ENCODE data around the gene MSI2. TPM values are rescaled to one million over a fixed set of nuclear protein-coding genes. Genes with fewer than 3 reads are reported as not detected.

MSI2 gene
- total RNA-seq, 2 donors from 2014 or later = 54.1 to 74.8 TPM

GRCh38 chr17:57332501-57332900 lies 76.2 kb downstream of the MSI2 start:
- ATAC-seq = no peak
- no peak for DNase-seq (ENCODE audit: low spot score in 2 of 2)
- no peak overlapping the region for H3K27ac Mint-ChIP-seq
- peaks cover 0 to 9% of the 10 kb centered on the region in 2 donors for H3K36me3 Mint-ChIP-seq
- peaks cover 0 to 5% of the 10 kb centered on the region in 2 donors for H3K9me3 Mint-ChIP-seq

GRCh38 chr17:57335195-57335792 lies 79.0 kb downstream of the MSI2 start:
- no peak for ATAC-seq
- no peak for DNase-seq (ENCODE audit: low spot score in 2 of 2)
- Mint-ChIP-seq H3K27ac (no peak overlapping the region), H3K36me3 (peaks cover 0 to 4% of the 10 kb centered on the region in 2 donors), H3K9me3 (no peaks in the 10 kb centered on the region)

GRCh38 chr17:57337390-57337789 lies 81.1 kb downstream of the MSI2 start:
- DNase-seq (ENCODE audit: low spot score in 2 of 2) (no peak), ATAC-seq (no peak)
- H3K36me3 Mint-ChIP-seq = peaks cover 0 to 4% of the 10 kb centered on the region in 2 donors
- no peak overlapping the region for H3K27ac Mint-ChIP-seq
- H3K9me3 Mint-ChIP-seq = no peaks in the 10 kb centered on the region

- Mint-ChIP-seq H3K27ac (peak overlapping the region in 1 of 2 donors; percentile 61), H3K36me3 (peaks cover 0 to 4% of the 10 kb centered on the region in 2 donors), H3K9me3 (no peaks in the 10 kb centered on the region)
- ATAC-seq = peak in 1 of 2 donors; percentile 79
- DNase-seq (ENCODE audit: low spot score in 2 of 2) = no peak
Observed at GRCh38 chr17:57338257-57338914, 82.1 kb downstream of the MSI2 start.

- DNase-seq (ENCODE audit: low spot score in 2 of 2) = no peak
- Mint-ChIP-seq H3K27ac (peak overlapping the region in 1 of 2 donors; percentile 48), H3K9me3 (no peaks in the 10 kb centered on the region), H3K36me3 (peaks cover 0 to 9% of the 10 kb centered on the region in 2 donors)
- peak in 1 of 2 donors; percentile 24 for ATAC-seq
Observed at GRCh38 chr17:57340160-57340981, 84.0 kb downstream of the MSI2 start.

- Mint-ChIP-seq H3K27ac (no peak overlapping the region), H3K9me3 (no peaks in the 10 kb centered on the region), H3K36me3 (peaks cover 0 to 9% of the 10 kb centered on the region in 2 donors)
- ATAC-seq = no peak
- DNase-seq (ENCODE audit: low spot score in 2 of 2) = no peak
Observed at GRCh38 chr17:57341611-57342540, 85.6 kb downstream of the MSI2 start.

- no peak for ATAC-seq
- H3K36me3 Mint-ChIP-seq = peaks cover 9 to 11% of the 10 kb centered on the region in 2 donors
- H3K9me3 Mint-ChIP-seq = no peaks in the 10 kb centered on the region
- DNase-seq (ENCODE audit: low spot score in 2 of 2) = no peak
- no peak overlapping the region for H3K27ac Mint-ChIP-seq
Observed at GRCh38 chr17:57342963-57343589, 86.8 kb downstream of the MSI2 start.

GRCh38 chr17:57343717-57344116 lies 87.4 kb downstream of the MSI2 start:
- ATAC-seq (no peak), DNase-seq (ENCODE audit: low spot score in 2 of 2) (no peak)
- peaks cover 10 to 17% of the 10 kb centered on the region in 2 donors for H3K36me3 Mint-ChIP-seq
- H3K27ac Mint-ChIP-seq = no peak overlapping the region
- H3K9me3 Mint-ChIP-seq = no peaks in the 10 kb centered on the region

- ATAC-seq (no peak), DNase-seq (ENCODE audit: low spot score in 2 of 2) (no peak)
- Mint-ChIP-seq H3K36me3 (peaks cover 14 to 17% of the 10 kb centered on the region in 2 donors), H3K9me3 (no peaks in the 10 kb centered on the region), H3K27ac (peak overlapping the region in 1 of 2 donors; percentile 51)
Observed at GRCh38 chr17:57344261-57344660, 87.9 kb downstream of the MSI2 start.

- ATAC-seq (no peak), DNase-seq (ENCODE audit: low spot score in 2 of 2) (no peak)
- peaks cover 15 to 19% of the 10 kb centered on the region in 2 donors for H3K36me3 Mint-ChIP-seq
- no peak overlapping the region for H3K27ac Mint-ChIP-seq
- H3K9me3 Mint-ChIP-seq = peaks cover 0 to 5% of the 10 kb centered on the region in 2 donors
Observed at GRCh38 chr17:57349541-57350247, 93.4 kb downstream of the MSI2 start.

- peaks cover 0 to 5% of the 10 kb centered on the region in 2 donors for H3K9me3 Mint-ChIP-seq
- peaks cover 15 to 22% of the 10 kb centered on the region in 2 donors for H3K36me3 Mint-ChIP-seq
- H3K27ac Mint-ChIP-seq = no peak overlapping the region
- DNase-seq (ENCODE audit: low spot score in 2 of 2) (no peak), ATAC-seq (no peak)
Observed at GRCh38 chr17:57350266-57350665, 93.9 kb downstream of the MSI2 start.

- Mint-ChIP-seq H3K36me3 (peaks cover 9 to 22% of the 10 kb centered on the region in 2 donors), H3K27ac (no peak overlapping the region), H3K9me3 (peaks cover 0 to 5% of the 10 kb centered on the region in 2 donors)
- ATAC-seq (no peak), DNase-seq (ENCODE audit: low spot score in 2 of 2) (no peak)
Observed at GRCh38 chr17:57352665-57353175, 96.4 kb downstream of the MSI2 start.

GRCh38 chr17:57354673-57355072 lies 98.3 kb downstream of the MSI2 start:
- Mint-ChIP-seq H3K9me3 (peaks cover 0 to 5% of the 10 kb centered on the region in 2 donors), H3K36me3 (peaks cover 0 to 13% of the 10 kb centered on the region in 2 donors), H3K27ac (peak overlapping the region; percentile 21 to 67)
- ATAC-seq = no peak
- DNase-seq (ENCODE audit: low spot score in 2 of 2) = no peak

- Mint-ChIP-seq H3K27ac (no peak overlapping the region), H3K9me3 (peaks cover 0 to 5% of the 10 kb centered on the region in 2 donors), H3K36me3 (peaks cover 0 to 13% of the 10 kb centered on the region in 2 donors)
- DNase-seq (ENCODE audit: low spot score in 2 of 2) (no peak), ATAC-seq (no peak)
Observed at GRCh38 chr17:57355090-57355859, 99.0 kb downstream of the MSI2 start.
